B cell (primary cell): ENCODE results near the gene ALKBH8. TPM values are rescaled to one million over a fixed set of nuclear protein-coding genes. Genes with fewer than 3 reads are reported as not detected.

Experiments
- ATAC-seq: fragments of 200-7000 bp; cut with Tn5 transposase; one replicate; pipeline ENCODE4 v1.10.0; 2021; ENCODE audit warnings: low read depth, mild to moderate bottlenecking, moderate number of reproducible peaks, moderate library complexity
- CTCF ChIA-PET: fragments of 350-600 bp; sonication (Branson Sonifier 250); formaldehyde crosslinking; loops from one replicate; lab custom pipeline; 2021; ENCODE audit warnings: antibody characterized with exemption, inconsistent platforms; lab: Charles Lee
- POLR2A ChIA-PET: fragments of 350-600 bp; sonication (Branson Sonifier 250); formaldehyde crosslinking; loops from one replicate; lab custom pipeline; 2021; ENCODE audit warnings: antibody characterized with exemption; lab: Charles Lee
- DNase-seq: peaks from one replicate; pipeline ENCODE4 v3.0.0; 2013
- H2AFZ ChIP-seq: 2 replicates; pipeline ENCODE4 v1.6.1; 2012; ENCODE audit warnings: mild to moderate bottlenecking, low read depth, low read length; ENCODE audit not compliant: insufficient read depth, poor library complexity, severe bottlenecking
- H3K27ac ChIP-seq, 2 donors: 1 replicate in 1 of 2; 2 replicates in 1 of 2; pipeline ENCODE4 v1.5.1; 2012 to 2013; ENCODE audit warnings: low read length in 2 of 2, mild to moderate bottlenecking in 2 of 2, moderate library complexity in 1 of 2
- H3K27me3 ChIP-seq, 4 experiments: fragments of 200-600 bp in 1 of 4; sonication (generic) in 1 of 4; replicated peaks in 1 of 4; 1 replicate in 2 of 4; 2 replicates in 2 of 4; pipeline versions ENCODE4 v1.6.1 to v1.7.0; 2013 to 2016; ENCODE audit warnings: low read length in 3 of 4, mild to moderate bottlenecking in 2 of 4, mixed read lengths in 1 of 4, moderate library complexity in 1 of 4; ENCODE audit not compliant: insufficient read depth in 4 of 4, control insufficient read depth in 3 of 4; ENCODE audit errors: control extremely low read depth in 1 of 4
- H3K36me3 ChIP-seq, 2 experiments: replicated peaks in 1 of 2; 1 replicate in 1 of 2; 2 replicates in 1 of 2; pipeline versions ENCODE4 v1.6.1 to v1.7.1; 2013; ENCODE audit warnings: low read length in 1 of 2; ENCODE audit not compliant: insufficient read depth in 2 of 2, control insufficient read depth in 1 of 2; ENCODE audit errors: control extremely low read depth in 1 of 2, extremely low read depth in 1 of 2
- H3K4me1 ChIP-seq, 2 donors: fragments of 200-600 bp in 1 of 2; sonication (generic) in 1 of 2; 1 replicate in 1 of 2; 2 replicates in 1 of 2; pipeline versions ENCODE4 v1.5.1 to v1.6.1; 2013 to 2017; ENCODE audit warnings: low read length in 2 of 2; ENCODE audit not compliant: control insufficient read depth in 2 of 2, insufficient read depth in 2 of 2
- H3K4me2 ChIP-seq: replicated peaks from 2 replicates; pipeline ENCODE3; 2012; ENCODE audit warnings: mild to moderate bottlenecking, low read depth, low read length; ENCODE audit not compliant: poor library complexity, severe bottlenecking
- H3K4me3 ChIP-seq, 5 experiments: fragments of 200-600 bp in 1 of 5; sonication (generic) in 1 of 5; 1 replicate in 3 of 5; 2 replicates in 2 of 5; pipeline versions ENCODE4 v1.5.1 to v1.7.0; 2011 to 2016; ENCODE audit warnings: low read length in 4 of 5, mild to moderate bottlenecking in 4 of 5, low read depth in 2 of 5, control low read depth in 1 of 5, moderate library complexity in 1 of 5; ENCODE audit not compliant: insufficient read depth in 1 of 5; ENCODE audit errors: control extremely low read depth in 1 of 5, extremely low read depth in 1 of 5
- H3K79me2 ChIP-seq: fragments of 200-600 bp; sonication (generic); one replicate; pipeline ENCODE4 v1.6.0; 2016; ENCODE audit warnings: low read length; ENCODE audit not compliant: control insufficient read depth, insufficient read depth
- H3K9ac ChIP-seq: fragments of 200-600 bp; sonication (generic); 2 replicates; pipeline ENCODE4 v1.6.1; 2017; ENCODE audit warnings: mild to moderate bottlenecking, low read length, moderate library complexity
- H3K9me3 ChIP-seq, 3 donors: one replicate each; pipeline versions ENCODE4 v1.6.1 to v1.7.1; 2013; ENCODE audit warnings: low read length in 2 of 3; ENCODE audit not compliant: control insufficient read depth in 2 of 3, insufficient read depth in 1 of 3; ENCODE audit errors: control extremely low read depth in 1 of 3
- H4K20me1 ChIP-seq: 2 replicates; pipeline ENCODE4 v1.6.0; 2012; ENCODE audit warnings: mild to moderate bottlenecking, low read length; ENCODE audit not compliant: insufficient read depth, control insufficient read depth, poor library complexity, severe bottlenecking
- H3K27ac Mint-ChIP-seq: one replicate; pipeline ENCODE4 v1.8.0; 2021; ENCODE audit warnings: mixed read lengths
- H3K27me3 Mint-ChIP-seq: one replicate; pipeline ENCODE4 v1.8.0; 2021; ENCODE audit warnings: mixed read lengths
- H3K4me1 Mint-ChIP-seq: one replicate; pipeline ENCODE4 v1.8.0; 2021; ENCODE audit warnings: mixed read lengths
- H3K4me3 Mint-ChIP-seq: one replicate; pipeline ENCODE4 v1.8.0; 2021; ENCODE audit warnings: mixed read lengths
- H3K9me3 Mint-ChIP-seq: one replicate; pipeline ENCODE4 v1.8.0; 2022; ENCODE audit warnings: mixed read lengths; ENCODE audit not compliant: insufficient read depth
- CTCF ChIP-seq: fragments of 200-600 bp; IDR thresholded peaks from one replicate; pipeline ENCODE4 v1.8.0; 2022; ENCODE audit warnings: antibody characterized with exemption, mild to moderate bottlenecking
- EZH2 ChIP-seq: IDR thresholded peaks from 2 replicates; pipeline ENCODE4 v1.6.1; 2012; ENCODE audit warnings: borderline replicate concordance, low read depth, mild to moderate bottlenecking, moderate library complexity, low read length; ENCODE audit not compliant: insufficient read depth, poor library complexity, severe bottlenecking
- intact Hi-C: fragments of 100-400 bp; cut with micrococcal nuclease; formaldehyde crosslinking; loops from one replicate; pipeline ENCODE4 v1.10.0; 2022
- polyA plus RNA-seq: library from polyadenylated mRNA; depleted of rRNA; stranded (reverse); fragments of >200 nt; gene quantifications from 2 replicates; pipeline ENCODE4 v1.2.3, GENCODE V29; 2012
- total RNA-seq, 2 donors: library from RNA; stranded (reverse); fragments of 120-200 nt in 1 of 2; gene quantifications; 1 replicate in 1 of 2; 2 replicates in 1 of 2; pipeline versions ENCODE4 v1.2.3 to v1.2.4, GENCODE V29; 2013 to 2022

Gene ALKBH8
- total and polyA plus RNA-seq, 2 donors (not counting 1 experiment from before 2014, with no cell fraction given): 4.0 to 13.3 TPM

- H3K27me3 ChIP-seq: peaks cover 0 to 6% (median 2%) of the 10 kb centered on the region in 4 experiments
- H3K9me3 ChIP-seq: no peaks in the 10 kb centered on the region
- DNase-seq (no peak), ATAC-seq (no peak)
- H2AFZ ChIP-seq: no peak overlapping the region
- no peak overlapping the region for H3K27ac Mint-ChIP-seq
- H3K79me2 ChIP-seq: no peaks in the 10 kb centered on the region
- POLR2A ChIA-PET: no interaction called here
- H3K4me3 Mint-ChIP-seq: no peak overlapping the region
- no peaks in the 10 kb centered on the region for H3K4me1 Mint-ChIP-seq
- H3K4me3 ChIP-seq: no peak overlapping the region
- no peaks in the 10 kb centered on the region for H3K9me3 Mint-ChIP-seq
- TF ChIP-seq CTCF: no peak
- no peak for TF ChIP-seq EZH2
- no peak overlapping the region for H3K9ac ChIP-seq
- no peaks in the 10 kb centered on the region for H3K4me1 ChIP-seq
- H3K4me2 ChIP-seq: no peak overlapping the region
- peaks cover 30% of the 10 kb centered on the region for H3K27me3 Mint-ChIP-seq
- H4K20me1 ChIP-seq: no peaks in the 10 kb centered on the region
- no peak overlapping the region for H3K27ac ChIP-seq
- CTCF ChIA-PET: no interaction called here
- no peaks in the 10 kb centered on the region for H3K36me3 ChIP-seq
- intact Hi-C loops: no loop called here
Observed at GRCh38 chr11:107482234-107482633, 83.3 kb downstream of the ALKBH8 start.

GRCh38 chr11:107478922-107479321 is 86.6 kb downstream of the ALKBH8 start:
- peaks cover 49% of the 10 kb centered on the region for H3K27me3 Mint-ChIP-seq
- no peak for DNase-seq

More at GRCh38 chr11:107478922-107479321, 86.6 kb downstream of the ALKBH8 start:
- Histone ChIP-seq H2AFZ (no peak overlapping the region), H3K9ac (no peak overlapping the region), H3K4me2 (no peak overlapping the region), H3K9me3 (no peaks in the 10 kb centered on the region), H3K27me3 (peaks cover 0 to 10% (median 7%) of the 10 kb centered on the region in 4 experiments), H3K36me3 (no peaks in the 10 kb centered on the region), H3K27ac (no peak overlapping the region), H3K4me1 (no peaks in the 10 kb centered on the region), H3K79me2 (no peaks in the 10 kb centered on the region), H4K20me1 (no peaks in the 10 kb centered on the region), H3K4me3 (no peak overlapping the region)
- ATAC-seq: no peak
- CTCF ChIA-PET: no interaction called here
- intact Hi-C loops: no loop called here
- Mint-ChIP-seq H3K9me3 (no peaks in the 10 kb centered on the region), H3K27ac (no peak overlapping the region), H3K4me3 (no peak overlapping the region), H3K4me1 (no peaks in the 10 kb centered on the region)
- no peak for TF ChIP-seq EZH2
- TF ChIP-seq CTCF: no peak
- POLR2A ChIA-PET: no interaction called here
